HG03175 (cell line): ENCODE measurements around the gene NUDT16.
A peak's percentile ranks its signal among the peaks of the same experiment; 100 is the strongest.
"Not testable (repeated sequence)": the region's sequence is repeated elsewhere in the genome, so short reads cannot be mapped to it uniquely, and the experiment has no call there.

Experiments
- ATAC-seq: cut with Tn5 transposase; IDR thresholded peaks from one replicate; pipeline ENCODE4 v1.9.1; 2021; ENCODE audit warnings: mild to moderate bottlenecking, moderate library complexity; ENCODE audit not compliant: unreplicated experiment

NUDT16 gene

GRCh38 chr3:131381445-131382291 lies at the start of gene NUDT16:
TSS of gene NUDT16 (plus strand) at chr3:131381774. CDS start at chr3:131381805, 31 bp downstream.
- peak; percentile 99 for ATAC-seq

DNA sequence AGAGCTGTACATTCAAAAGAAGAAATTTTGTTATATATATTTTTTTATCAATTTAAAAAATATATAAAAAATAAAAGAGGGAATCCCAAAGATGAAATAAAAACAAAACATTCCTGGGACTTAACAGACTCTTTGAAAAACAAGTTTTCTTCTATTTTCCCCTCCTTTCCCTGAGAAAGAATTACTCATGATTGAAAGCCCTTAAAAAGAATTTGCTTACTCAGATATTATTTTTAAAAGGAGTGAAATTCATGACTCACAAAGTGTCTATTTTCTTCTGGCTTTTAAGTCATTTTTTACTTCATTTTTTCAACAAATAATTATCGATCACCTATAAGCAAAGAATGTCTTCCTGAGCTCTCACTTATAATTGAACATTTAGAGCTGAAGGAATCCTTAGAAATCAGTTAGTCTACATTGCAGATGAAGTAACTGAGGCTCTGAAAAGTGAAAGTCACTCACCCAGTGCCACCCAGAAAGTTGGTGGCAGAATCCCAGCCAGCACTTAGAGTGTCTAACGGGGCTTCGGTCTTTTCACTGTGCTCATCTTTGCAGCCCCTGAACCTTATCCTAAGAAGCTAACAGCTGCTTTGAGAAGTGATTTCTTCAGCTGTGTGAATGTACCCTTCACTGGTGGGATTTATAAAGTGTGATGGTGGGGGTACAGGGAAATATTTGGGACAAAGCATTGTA lies 42.5 kb upstream of the NUDT16 start:
- ATAC-seq: no peak

DNA sequence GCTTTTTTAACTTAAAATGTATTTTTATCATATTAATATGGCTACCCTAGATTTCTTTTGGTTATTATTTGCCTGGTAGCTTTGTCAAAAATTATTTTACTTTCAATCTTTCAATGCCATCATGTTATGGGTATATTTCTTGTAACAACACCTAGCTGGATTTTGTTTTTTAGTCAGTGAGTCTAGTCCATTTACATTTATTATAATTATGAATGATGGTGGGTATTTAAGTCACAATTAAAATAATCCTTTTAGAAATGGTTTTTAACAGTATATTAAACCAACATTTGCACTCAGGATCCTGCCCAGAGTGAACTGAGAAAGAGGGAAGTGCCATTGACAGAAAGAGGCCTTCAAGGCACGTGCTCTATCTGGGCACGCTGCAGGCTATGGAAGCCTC lies 39.8 kb upstream of the NUDT16 start:
- ATAC-seq: no peak

DNA sequence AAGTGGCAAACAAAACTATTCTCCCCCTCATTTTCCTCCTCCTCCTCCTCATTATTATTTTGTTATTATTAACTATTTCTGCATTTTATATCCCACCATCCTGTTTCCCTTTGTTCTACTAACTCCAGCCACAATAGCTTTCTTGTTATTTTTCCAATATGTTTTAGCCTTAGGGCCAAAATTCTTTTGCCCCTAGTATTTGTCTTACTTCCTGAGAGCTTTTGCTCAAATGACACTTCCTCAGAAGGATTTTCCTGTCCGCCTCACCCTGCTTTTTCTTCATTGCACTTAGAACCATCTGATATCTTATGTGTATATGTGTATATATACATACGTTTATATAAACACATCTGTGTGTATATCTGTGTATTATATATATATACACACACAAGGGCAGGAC lies 32.7 kb upstream of the NUDT16 start:
- ATAC-seq: no peak

- no peak for ATAC-seq
Measured at GRCh38 chr3:131349454-131349853, 32.1 kb upstream of the NUDT16 start.

- no peak for ATAC-seq
Measured at GRCh38 chr3:131349946-131350347, 31.6 kb upstream of the NUDT16 start.

DNA sequence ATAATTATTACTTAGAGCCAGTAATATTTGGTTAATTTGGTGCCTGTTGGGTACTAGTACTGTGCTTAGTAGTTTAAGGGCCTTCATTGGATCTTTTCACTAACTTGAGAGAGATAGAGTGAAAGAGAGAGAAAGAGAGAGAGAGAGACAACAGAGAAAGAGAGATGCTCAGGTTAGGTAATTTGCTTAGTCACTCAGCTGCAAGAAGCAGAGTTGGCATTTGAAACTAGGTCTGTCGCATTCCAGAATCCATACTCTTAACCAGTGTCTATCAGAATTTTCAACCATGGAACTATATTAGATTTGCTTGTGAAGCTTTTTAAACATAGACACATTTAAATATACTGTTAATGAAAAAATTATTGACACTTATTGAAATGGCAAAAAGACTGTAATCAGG lies 31.1 kb upstream of the NUDT16 start:
- ATAC-seq: no peak

GRCh38 chr3:131353016-131353877 lies 28.3 kb upstream of the NUDT16 start:
- peak; percentile 53 for ATAC-seq

DNA sequence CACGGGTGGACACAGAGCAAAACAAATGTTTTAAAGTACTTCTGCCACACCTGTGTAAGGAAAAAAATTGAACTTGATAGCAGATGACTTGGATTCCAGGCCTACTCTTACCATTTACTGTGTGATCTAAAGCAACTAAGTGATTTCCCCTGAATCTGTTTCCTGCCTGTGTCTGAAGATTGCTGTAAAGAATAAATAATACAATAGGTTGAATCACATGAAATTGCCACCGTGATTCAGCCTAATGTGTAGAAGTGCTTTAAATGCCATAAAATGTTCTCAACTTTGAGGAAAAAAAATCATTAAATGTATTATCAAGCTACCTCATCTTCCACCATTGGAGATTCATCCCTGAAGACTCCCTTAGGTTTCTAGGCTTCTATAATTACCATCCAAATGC lies 27.6 kb upstream of the NUDT16 start:
- ATAC-seq: peak; percentile 9

- ATAC-seq: no peak
Measured at GRCh38 chr3:131356006-131356595, 25.5 kb upstream of the NUDT16 start.

GRCh38 chr3:131357275-131357674 lies 24.3 kb upstream of the NUDT16 start:
- ATAC-seq: no peak

DNA sequence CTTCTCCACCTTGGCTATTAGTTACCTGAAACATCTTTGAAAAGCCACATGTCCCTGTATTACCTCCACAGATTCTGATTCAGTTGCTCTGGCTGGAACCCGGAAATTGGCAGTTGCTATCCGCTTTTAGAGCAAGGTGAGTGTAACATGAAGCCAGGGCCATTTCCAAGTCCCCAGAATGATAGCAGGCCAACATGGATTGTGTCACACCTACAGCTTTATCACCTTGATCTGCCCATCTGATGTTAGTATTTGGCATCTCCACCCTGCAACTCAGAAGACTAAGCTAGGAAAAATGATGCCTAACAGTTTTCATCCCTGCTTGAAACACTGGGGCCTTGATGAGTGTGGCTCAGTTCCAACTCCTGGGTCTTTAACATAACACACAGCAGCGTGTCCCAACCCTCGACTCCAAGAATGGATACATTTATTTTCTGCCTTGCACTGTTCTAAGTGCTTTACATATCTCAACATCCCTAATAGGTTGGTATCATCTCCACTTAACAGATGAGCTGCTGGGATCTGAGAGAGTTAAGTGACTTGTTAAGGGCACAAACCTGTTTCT lies 21.3 kb upstream of the NUDT16 start:
- ATAC-seq: no peak

DNA sequence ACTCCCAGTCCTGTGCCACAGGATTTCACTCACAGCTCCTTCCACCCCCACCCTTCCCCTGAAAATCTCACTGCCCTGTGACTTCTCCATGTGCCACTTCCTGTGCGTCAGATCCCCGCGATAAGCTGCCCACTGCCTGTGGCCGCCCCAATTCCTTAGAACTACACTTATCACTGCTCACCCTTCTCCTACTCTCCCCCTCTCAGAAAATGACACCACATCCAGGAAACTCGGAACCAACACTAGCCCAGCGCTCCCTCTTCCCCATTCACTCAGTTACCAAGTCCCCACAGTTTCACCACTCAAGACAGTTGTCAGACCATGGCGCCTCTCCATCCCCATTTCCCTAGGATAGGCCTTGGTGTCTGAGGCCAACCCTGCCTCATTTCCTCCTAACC lies 20.5 kb upstream of the NUDT16 start:
- ATAC-seq: not testable (repeated sequence)

GRCh38 chr3:131361464-131362421 lies 19.8 kb upstream of the NUDT16 start:
- peak; percentile 61 for ATAC-seq

GRCh38 chr3:131363275-131363674 lies 18.3 kb upstream of the NUDT16 start:
- ATAC-seq: no peak

DNA sequence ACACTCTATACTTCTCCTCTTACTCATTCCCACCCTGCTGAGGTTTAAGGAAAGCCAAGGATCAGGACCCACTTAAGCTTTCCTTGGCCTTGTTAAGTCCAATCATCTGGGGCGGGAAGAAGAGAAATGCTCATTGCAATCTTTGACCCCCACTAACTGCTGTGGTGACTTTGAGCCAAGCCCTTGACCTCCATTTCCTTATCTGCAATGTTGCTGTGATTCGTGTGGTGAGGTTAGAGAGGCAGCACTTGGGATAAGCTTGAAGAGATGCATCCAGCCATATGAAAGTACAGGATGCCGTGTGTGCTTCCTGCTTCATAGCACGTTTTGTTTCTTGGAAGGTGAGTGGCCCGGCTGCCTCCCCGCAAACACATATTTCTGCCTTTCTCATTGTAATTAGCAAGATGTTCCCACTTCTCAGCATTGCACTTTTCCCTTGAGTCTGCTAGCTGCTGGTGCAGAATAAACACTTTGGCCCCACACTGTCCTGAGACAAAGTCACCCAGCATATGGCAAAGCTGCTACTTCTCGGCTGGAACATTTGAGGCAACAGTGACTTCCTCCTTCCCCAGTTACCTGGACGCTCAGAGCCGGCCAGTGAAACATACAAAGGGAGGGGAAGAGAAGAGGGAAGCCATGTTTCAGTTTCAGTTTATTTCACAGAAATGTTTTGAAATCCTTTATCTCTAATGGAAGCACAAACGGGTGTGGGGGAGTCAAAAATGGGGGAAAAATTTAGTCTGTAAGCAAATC lies 10.5 kb upstream of the NUDT16 start:
- no peak for ATAC-seq

DNA sequence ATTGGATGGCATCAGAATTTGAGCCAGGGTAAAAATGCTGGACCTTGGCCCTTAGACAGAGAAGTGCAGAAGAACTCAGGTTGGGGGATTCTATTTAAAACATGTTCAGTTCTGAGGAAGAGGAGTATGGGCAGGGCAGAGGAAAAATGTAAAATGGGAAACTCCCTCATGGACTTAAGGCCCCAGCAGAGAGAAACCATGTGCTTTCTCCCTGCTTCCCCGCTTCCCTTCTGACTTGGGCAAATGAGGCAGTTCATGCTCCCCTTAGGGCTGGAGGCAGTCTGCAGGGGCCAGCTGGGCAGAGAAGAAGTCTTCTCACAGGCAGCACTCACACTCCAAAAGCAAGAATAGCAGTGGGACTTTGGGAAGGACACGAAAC lies 9.9 kb upstream of the NUDT16 start:
- ATAC-seq: no peak

- no peak for ATAC-seq
Measured at GRCh38 chr3:131374741-131375140, 6.8 kb upstream of the NUDT16 start.
